CD4-positive, alpha-beta T cell treated with Interleukin-10 for 1 hour (primary cell): ENCODE data around the gene ZNF440.
"Not testable (repeated sequence)": the region's sequence is repeated elsewhere in the genome, so short reads cannot be mapped to it uniquely, and the experiment has no call there.

Source experiments
- DNase-seq: peaks from one replicate; pipeline ENCODE4 v3.0.0-alpha.2; 2020

ZNF440 gene

GRCh38 chr19:11814029-11814699 lies at the start of gene ZNF440:
ZNF440 (plus strand) TSS chr19:11814273; CDS start chr19:11814448, 175 bp downstream.
- peak; percentile 86 for DNase-seq

GRCh38 chr19:11766597-11767591 lies 47.2 kb upstream of the ZNF440 start, which contains the start of gene ZNF441:
ZNF441 (plus strand) TSS chr19:11767000; CDS start chr19:11767194, 194 bp downstream.
- DNase-seq: peak; percentile 94

GRCh38 chr19:11767633-11768133 lies 46.4 kb upstream of the ZNF440 start:
- peak; percentile 22 for DNase-seq

- no peak for DNase-seq
Observed at GRCh38 chr19:11769995-11770394, 44.1 kb upstream of the ZNF440 start.

DNA sequence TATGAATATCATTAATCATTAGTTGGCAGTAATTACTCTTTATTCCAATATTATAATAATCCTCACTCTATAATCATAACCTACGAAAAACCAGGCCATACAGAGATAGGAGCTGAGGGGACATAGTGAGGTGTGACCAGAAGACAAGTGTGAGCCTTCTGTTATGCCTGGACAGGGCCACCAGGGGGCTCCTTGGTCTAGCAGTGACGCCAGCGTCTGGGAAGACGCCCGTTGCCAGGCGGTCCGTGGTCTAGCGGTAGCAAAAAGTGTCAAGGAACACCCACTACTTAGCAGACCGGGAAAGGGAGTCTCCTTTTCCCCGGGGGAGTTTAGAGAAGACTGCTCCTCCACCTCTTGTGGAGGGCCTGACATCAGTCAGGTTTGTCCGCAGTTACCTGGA lies 42.6 kb upstream of the ZNF440 start:
- not testable (repeated sequence) for DNase-seq

GRCh38 chr19:11776669-11777068 lies 37.4 kb upstream of the ZNF440 start:
- DNase-seq: not testable (repeated sequence)

- no peak for DNase-seq
Observed at GRCh38 chr19:11780431-11781020, 33.5 kb upstream of the ZNF440 start.

GRCh38 chr19:11781295-11782057 lies 32.6 kb upstream of the ZNF440 start:
- DNase-seq: no peak

DNA sequence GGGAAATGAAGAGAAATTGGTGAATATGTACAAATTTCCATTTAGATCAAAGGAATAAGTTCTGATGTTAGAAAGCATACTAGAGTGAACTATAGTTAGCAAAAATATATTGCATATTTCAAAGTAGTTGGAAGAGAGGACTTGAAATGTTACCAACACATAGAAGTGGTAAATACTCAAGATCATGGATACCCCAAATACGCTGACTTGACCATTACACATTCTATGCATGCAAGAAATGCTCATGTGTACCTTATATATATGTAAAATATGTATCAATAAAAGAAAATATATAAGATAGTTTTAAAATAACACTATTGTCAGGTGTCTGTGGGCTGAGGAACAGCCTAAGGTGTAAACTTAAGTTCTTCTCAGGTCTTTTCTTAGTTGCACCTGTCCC lies 30.3 kb upstream of the ZNF440 start:
- DNase-seq: no peak

GRCh38 chr19:11784356-11784755 lies 29.7 kb upstream of the ZNF440 start:
- no peak for DNase-seq

- no peak for DNase-seq
Observed at GRCh38 chr19:11787536-11787935, 26.5 kb upstream of the ZNF440 start.

- no peak for DNase-seq
Observed at GRCh38 chr19:11792942-11793341, 21.1 kb upstream of the ZNF440 start.

GRCh38 chr19:11797491-11797890 lies 16.6 kb upstream of the ZNF440 start:
- DNase-seq: peak; percentile 88

DNA sequence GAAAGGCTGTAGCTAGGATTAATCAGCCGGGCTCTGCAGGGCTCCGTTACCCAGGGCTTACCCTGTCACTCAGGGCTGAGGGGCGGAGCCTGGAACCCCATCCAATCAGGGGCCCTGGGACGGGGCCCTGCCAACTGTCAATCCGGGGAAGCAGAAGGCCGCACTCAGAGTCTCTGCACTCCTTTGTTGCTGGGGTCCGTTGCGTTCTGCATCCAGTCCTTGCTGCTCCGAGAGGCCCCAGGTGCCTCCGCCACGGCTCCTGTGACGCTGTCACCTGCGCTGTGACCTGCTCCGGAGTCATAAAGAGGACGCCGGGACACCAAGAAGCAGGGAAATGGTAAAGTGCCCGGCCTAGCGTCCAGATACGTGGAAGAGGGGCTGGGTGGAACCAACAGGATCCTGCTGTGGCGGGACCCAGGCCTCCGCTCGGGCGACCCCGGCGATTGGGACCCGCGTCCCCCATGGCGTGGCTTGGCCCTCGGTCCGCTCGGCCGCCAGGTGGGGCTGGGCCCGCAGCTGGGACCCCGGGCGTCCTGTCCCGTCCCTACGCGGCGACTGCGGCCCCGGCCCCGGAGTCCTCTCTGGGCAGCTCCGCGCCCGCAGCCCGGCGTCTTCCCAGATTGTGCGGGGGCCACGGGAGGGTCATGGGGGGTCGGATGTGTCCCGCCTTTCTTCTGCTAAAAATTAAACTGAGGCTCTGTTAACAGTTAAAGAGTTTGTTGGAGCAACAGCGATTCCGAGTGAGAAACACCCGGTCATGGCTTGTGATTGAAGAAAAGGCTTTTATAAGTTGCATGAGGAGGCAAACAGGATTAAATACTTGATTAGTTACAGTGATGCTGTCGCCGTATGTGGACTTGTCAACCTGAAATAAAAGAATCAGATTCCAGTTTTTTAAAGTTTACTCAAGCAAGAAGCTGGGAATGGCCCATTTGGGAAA lies 15.4 kb upstream of the ZNF440 start, which contains the start of gene ZNF491:
TSS of gene ZNF491 (plus strand) at position 133 of the 940 bp plus-strand sequence. CDS start 7,431 bp downstream, outside the sequence.
- peak; percentile 85 for DNase-seq

- no peak for DNase-seq
Observed at GRCh38 chr19:11806354-11807098, 7.5 kb upstream of the ZNF440 start.

GRCh38 chr19:11807099-11807380 lies 7.0 kb upstream of the ZNF440 start:
- no peak for DNase-seq

- no peak for DNase-seq
Observed at GRCh38 chr19:11813703-11814028, 407 bp upstream of the ZNF440 start.

- no peak for DNase-seq
Observed at GRCh38 chr19:11814700-11815035, 595 bp downstream of the ZNF440 start.

DNA sequence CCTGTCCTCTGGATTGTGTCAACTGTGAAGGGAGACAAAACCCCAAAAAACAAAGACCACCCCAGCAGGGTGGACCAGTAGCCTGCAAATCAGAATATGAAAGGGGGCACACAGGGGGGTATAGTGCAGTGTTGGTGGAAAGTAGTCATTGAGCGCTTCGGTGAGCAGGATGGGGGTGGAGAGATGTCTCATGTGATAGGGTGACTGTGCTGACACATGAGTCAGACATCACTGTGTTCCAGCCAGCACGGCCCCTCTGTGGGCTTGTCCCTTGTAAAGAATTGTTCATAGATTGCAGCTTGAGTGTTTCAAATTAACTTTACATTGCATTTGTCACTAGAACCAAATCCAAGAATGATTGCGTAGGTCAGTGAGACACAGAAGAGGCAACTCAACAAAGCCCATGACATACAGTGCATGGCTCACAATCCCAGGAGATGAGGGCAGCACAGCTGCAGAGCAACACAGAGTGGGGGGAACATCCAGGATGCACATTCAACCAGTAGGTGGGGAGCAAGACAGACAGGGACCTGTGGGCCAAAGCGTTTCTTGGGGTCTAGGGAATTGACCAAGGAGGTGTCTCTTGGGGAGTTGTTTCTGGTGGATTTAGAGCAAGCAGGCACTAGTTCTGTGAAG lies 7.5 kb downstream of the ZNF440 start:
- no peak for DNase-seq
